ENCODE measurements around the gene GMCL2.

GMCL2 gene

DNA sequence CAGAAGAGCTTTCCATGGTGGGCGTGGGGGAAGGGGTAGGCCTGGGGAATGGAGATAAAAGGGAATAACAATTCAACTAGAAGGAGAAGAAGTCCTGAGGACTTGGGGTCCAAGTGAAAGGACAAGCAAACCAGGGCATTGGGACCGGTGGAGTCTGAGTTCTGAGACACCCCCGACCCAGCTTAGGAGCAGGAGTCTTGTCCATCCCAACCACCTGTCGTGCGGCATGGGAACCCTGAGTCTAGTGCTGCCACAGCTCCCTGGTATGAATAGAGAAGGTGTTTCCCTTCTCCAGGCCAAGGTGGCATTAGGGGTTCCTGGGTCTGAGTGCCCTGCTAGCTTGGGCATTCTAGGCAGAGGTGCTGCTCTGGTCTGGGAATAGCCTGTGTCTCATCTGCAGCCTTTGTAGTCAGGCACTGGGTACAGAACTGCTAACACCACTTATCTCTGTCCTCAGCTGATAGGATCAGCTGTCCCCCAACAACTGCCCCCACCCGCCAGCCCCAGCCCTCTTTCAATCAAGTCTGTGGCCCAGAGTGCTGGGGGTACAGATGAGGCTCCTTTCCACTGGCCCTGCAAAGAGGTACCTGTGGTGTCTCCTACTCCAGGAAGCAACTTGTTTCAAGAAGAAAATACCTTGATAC, 27.1 kb upstream of the GMCL2 start:
- DNase-seq (ENCODE audit: low read depth): no peak
- H3K4me3 ChIP-seq (ENCODE audit: low read depth, low read length): no peak overlapping the region
- TF ChIP-seq, protein P1, sequence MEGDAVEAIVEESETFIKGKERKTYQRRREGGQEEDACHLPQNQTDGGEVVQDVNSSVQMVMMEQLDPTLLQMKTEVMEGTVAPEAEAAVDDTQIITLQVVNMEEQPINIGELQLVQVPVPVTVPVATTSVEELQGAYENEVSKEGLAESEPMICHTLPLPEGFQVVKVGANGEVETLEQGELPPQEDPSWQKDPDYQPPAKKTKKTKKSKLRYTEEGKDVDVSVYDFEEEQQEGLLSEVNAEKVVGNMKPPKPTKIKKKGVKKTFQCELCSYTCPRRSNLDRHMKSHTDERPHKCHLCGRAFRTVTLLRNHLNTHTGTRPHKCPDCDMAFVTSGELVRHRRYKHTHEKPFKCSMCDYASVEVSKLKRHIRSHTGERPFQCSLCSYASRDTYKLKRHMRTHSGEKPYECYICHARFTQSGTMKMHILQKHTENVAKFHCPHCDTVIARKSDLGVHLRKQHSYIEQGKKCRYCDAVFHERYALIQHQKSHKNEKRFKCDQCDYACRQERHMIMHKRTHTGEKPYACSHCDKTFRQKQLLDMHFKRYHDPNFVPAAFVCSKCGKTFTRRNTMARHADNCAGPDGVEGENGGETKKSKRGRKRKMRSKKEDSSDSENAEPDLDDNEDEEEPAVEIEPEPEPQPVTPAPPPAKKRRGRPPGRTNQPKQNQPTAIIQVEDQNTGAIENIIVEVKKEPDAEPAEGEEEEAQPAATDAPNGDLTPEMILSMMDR (conservative IDR thresholded peaks at IDR 0.05; ENCODE audit: low read depth, low read length): no peak

DNA sequence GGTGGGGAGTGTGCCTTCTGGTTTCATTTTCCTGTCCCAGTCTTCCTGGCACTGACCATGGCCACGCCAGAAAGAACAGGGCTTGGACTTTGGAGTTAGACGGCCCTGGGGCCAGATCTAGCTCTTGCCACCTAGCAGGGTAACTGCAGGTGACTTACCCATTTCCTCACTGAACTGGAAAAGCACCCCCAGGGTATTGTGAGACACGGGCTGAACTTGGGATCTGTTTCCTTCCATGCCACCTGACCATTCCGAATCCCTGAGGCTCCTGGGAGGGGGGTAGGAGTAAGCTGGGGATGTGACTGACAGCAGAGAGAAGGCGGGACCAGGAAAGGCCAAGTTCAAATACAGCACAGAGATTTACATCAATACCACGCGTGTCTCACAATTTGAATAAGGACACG, 26.6 kb upstream of the GMCL2 start:
- no peak overlapping the region for H3K4me3 ChIP-seq (ENCODE audit: low read depth, low read length)
- TF ChIP-seq, protein P1 (conservative IDR thresholded peaks at IDR 0.05; ENCODE audit: low read depth, low read length): no peak

DNA sequence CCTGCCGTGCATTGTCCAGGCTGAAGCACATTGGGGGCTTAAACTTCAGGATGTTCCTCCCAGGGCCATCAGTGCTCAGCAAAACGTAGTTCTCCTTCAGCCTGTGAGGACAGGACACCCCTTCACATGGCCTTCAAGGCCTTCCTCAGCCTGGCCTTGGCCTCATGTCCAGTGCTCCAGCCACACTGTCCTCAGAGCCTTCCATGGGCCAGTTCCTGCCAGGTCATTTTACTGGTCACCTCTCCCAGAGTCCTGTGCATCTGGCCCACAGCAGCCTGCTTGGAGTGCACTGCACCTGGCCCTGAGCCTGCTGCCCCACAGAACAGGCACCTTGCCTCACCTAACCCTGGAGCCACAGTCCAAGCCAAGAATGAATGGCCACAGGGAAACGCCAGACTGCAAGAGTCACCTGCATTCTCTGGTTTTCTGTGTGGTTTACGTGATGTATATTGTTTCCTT, 25.9 kb upstream of the GMCL2 start:
- no peak overlapping the region for H3K4me3 ChIP-seq (ENCODE audit: low read depth, low read length)
- DNase-seq (ENCODE audit: low read depth): no peak
- TF ChIP-seq, protein P1 (conservative IDR thresholded peaks at IDR 0.05; ENCODE audit: low read depth, low read length): no peak

More for the DNA sequence above, 26.6 kb upstream of the GMCL2 start:
- no peak for DNase-seq (ENCODE audit: low read depth)

DNA sequence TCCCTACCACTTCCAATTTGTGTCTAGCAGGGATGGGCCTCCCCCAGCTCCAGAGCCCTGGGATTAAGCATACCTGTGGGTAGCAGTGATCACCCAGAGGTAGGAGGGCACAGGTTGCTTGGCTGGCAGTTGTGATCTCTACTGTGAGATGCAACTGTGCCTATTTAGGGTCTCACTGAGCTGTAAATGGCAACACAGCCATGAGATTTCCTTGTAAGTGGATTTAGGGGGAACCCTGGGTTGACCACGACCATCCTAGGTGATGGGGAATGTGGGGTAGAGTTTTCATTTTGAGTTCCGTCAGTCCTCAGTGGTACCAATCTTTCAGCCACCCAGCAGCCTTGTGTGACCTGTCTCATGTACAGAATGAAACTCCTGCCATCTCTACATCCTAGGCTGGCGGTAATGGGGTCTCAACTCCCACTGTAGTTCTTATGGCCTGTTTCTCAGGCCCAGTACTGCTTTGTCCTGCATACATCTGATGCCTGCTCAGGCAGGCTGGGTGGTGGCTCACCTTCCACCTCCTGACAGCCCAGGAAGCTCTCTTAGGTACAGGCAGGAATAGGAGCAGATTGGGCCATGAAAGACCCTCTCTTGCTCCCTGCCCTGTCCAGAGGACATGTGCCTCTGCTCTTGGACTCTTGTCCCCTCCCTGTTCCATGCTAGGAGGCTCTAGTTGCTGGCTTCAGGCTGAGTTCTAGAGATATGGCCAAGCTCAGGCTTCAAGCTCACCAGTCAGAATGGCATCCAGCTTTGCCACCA, 25.3 kb upstream of the GMCL2 start:
- H3K4me3 ChIP-seq (ENCODE audit: low read depth, low read length): no peak overlapping the region
- no peak for DNase-seq (ENCODE audit: low read depth)

DNA sequence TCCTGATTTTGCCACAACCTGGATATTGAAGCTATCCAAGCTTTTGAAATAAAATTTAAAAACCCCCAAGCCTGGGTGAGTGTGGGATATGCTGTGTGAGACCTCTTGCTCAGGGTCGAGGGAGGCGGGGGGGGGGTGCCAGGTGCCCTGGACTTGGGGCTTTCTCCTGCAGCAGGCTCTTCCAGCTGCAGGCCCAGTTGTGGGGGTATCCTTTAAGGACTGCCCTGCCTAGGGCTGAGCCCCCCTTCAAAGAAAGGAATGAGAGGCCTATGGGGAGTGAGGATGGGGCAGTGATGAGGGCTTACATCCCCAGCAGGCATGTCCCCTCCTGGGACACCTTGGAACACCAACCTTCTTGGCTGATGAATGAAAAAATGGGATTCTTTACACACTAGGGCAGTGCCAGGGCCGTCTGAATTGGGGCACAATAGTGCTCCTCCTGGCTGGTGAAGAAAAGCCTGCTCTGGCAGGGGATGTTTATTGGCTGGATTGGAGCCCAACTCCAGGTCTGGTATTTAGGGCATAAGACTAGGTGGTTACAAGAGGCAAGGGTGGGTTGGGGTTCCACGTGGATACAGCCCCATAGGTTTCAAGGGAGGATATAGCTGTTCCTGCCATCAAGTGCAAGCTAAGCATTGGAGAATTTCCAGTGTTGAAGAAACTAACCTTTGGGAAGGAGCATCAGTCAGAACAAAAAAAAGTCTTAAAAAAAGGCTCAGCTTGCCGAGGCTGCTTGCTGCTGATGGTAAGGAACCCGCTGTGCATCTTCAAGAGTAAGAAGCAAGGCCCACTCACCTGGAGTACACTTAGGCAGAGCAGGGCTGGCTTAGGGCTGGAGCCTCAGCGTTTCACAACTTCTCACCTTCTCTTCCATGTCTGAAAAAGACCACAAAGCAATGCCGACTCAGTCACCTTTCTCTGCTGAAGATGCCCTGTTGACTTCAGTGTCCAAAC, 24.2 kb upstream of the GMCL2 start:
- TF ChIP-seq, protein P1 (conservative IDR thresholded peaks at IDR 0.05; ENCODE audit: low read depth, low read length): no peak
- no peak overlapping the region for H3K4me3 ChIP-seq (ENCODE audit: low read depth, low read length)
- no peak for DNase-seq (ENCODE audit: low read depth)

More for the DNA sequence above, 25.3 kb upstream of the GMCL2 start:
- TF ChIP-seq, protein P1 (conservative IDR thresholded peaks at IDR 0.05; ENCODE audit: low read depth, low read length): no peak

DNA sequence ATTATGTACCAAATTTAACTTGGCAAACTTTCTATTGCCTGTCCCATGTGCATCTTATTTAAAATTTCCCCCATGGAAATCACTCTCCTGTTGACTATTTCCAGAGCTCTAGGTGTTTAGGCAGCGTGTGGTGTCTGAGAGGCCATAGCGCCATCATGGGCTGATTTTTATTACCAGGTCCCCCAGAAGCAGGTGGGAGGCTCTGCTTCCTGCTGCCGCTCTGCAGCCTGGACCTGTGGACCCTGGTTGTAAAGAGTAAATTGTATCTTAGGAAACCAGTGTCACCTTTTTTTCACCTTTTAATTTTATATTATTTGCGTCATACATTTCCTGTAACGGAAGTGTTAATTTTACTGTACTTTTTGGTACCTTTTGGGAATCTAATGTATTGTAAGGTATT, 23.5 kb upstream of the GMCL2 start:
- TF ChIP-seq, protein P1 (conservative IDR thresholded peaks at IDR 0.05; ENCODE audit: low read depth, low read length): no peak
- H3K4me3 ChIP-seq (ENCODE audit: low read depth, low read length): no peak overlapping the region
- no peak for DNase-seq (ENCODE audit: low read depth)
